Thyroid gland (tissue), 4 donors: ENCODE data around the gene TINAGL1. TPM values are rescaled to one million over a fixed set of nuclear protein-coding genes. Genes with fewer than 3 reads are reported as not detected.
A peak's percentile ranks its signal among the peaks of the same experiment; 100 is the strongest.

Experiments
- DNase-seq, 2 donors: peaks; one replicate each; pipeline ENCODE4 v3.0.0-alpha.2; 2019
- H3K27ac ChIP-seq, 3 donors: fragments of 200-600 bp; sonication (generic); 1 replicate in 2 of 3; 2 replicates in 1 of 3; pipeline ENCODE4 v1.5.1; 2016 to 2019; ENCODE audit warnings: mild to moderate bottlenecking in 1 of 3, moderate library complexity in 1 of 3
- H3K27me3 ChIP-seq: fragments of 200-600 bp; sonication (generic); one replicate; pipeline ENCODE4 v1.5.1; 2019
- H3K36me3 ChIP-seq, 2 donors: fragments of 200-600 bp; sonication (generic); one replicate each; pipeline ENCODE4 v1.5.1; 2016 to 2019
- H3K4me1 ChIP-seq, 2 donors: fragments of 200-600 bp; sonication (generic); one replicate each; pipeline ENCODE4 v1.5.1; 2017 to 2019
- H3K4me3 ChIP-seq, 3 donors: fragments of 200-600 bp; sonication (generic); replicated peaks in 1 of 3; 1 replicate in 2 of 3; 2 replicates in 1 of 3; pipeline ENCODE4 v1.5.1; 2016; ENCODE audit warnings: mild to moderate bottlenecking in 1 of 3
- H3K9me3 ChIP-seq: fragments of 200-600 bp; sonication (generic); one replicate; pipeline ENCODE4 v1.5.1; 2017
- CTCF ChIP-seq, 6 experiments: fragments of 200-600 bp in 3 of 6; fragments of 450-650 bp in 3 of 6; sonication (generic) in 3 of 6; IDR thresholded peaks; one replicate each; pipeline ENCODE4 v1.5.1; 2016 to 2019; ENCODE audit warnings: antibody characterized with exemption in 6 of 6, mild to moderate bottlenecking in 2 of 6, inconsistent platforms in 1 of 6, moderate library complexity in 1 of 6
- POLR2A ChIP-seq, 2 donors: fragments of 450-650 bp; IDR thresholded peaks; one replicate each; pipeline ENCODE4 v1.6.1; 2017; ENCODE audit warnings: antibody characterized with exemption in 2 of 2, mild to moderate bottlenecking in 2 of 2, moderate library complexity in 1 of 2
- WGBS, 2 donors: methylation state at CpG; one replicate each; pipeline ENCODE4 v1.1.5; 2017; 5-methylcytosine and 5-hydroxymethylcytosine counted together
- intact Hi-C: fragments of 100-400 bp; cut with DNase I; formaldehyde crosslinking; loops from one replicate; pipeline ENCODE4 v1.15.1; 2023
- total RNA-seq, 4 donors: library from RNA; depleted of rRNA; stranded (reverse); fragments of >200 nt; gene quantifications; one replicate each; pipeline ENCODE4 v1.2.3, GENCODE V29; 2016

TINAGL1 gene
- total RNA-seq: 100 to 1,000 TPM; 157 to 391 (median 227) TPM

DNA sequence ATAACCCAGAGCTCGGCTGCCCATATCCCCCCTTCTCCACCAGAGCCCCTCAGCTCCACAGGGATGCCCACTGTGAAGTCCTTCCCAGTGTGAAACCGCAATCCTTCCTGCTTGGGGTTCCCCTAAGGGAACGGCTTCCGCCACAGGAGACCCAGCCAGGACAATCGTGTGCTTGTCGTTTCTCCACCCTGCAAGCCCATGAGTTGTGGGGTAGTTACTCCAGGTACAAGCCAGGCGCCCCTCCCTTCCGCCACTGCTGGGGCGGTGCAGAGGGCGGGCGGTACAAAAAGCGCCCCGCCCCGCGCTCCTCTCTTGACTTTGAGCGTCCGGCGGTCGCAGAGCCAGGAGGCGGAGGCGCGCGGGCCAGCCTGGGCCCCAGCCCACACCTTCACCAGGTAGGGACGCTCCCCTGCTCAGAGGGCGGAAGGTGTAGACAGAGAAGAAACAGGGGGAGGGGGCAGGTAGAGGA lies at the start of gene TINAGL1:
TINAGL1 (plus strand) TSS at position 315 of the 469 bp plus-strand sequence. CDS start 634 bp downstream, outside the sequence.
- H3K4me1 ChIP-seq: peaks cover 65 to 77% of the 10 kb centered on the region in 2 donors
- 2 to 4% methylated on average over 18 to 25 of the region's 25 CpGs for WGBS, 2 donors

DNA sequence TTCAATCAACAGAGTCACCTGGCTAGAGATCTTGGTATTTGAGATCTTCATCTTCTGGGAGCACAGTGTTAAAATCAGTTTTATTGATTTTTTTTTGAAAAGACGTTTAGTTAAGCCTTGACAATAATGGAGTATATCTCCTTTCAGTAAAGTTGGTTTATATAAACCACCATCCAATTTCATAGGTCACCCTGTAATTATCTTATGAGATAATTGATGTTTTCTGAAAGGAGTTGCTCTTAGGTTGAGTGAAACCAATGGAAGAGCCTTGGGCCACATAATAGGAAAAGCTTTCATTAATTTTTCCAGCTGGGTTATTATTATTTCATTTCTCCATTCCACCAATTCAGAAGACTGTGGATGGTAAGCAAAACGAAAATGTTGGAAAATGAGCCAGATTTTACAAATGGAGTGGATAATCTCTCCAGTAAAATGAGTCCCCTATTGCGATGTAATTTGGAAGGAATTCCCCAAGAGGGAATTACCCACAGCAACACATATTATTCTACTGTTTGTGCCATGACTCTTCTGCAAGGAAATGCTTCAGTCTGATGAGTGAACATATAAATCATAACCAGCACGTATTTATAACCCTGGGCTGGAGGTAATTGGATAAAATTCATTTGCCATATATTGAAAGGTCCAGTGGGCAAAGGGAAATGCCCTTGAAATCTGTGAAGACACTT lies 46.2 kb upstream of the TINAGL1 start:
- intact Hi-C loops: no loop called here
- WGBS, 2 donors: 52 to 66% methylated on average over 4 of the region's 4 CpGs
- Histone ChIP-seq H3K27me3 (no peaks in the 10 kb centered on the region), H3K27ac (no peak overlapping the region), H3K4me1 (no peaks in the 10 kb centered on the region), H3K4me3 (no peak overlapping the region), H3K9me3 (no peaks in the 10 kb centered on the region), H3K36me3 (no peaks in the 10 kb centered on the region)
- TF ChIP-seq CTCF (IDR thresholded peaks at IDR 0.05): no peak
- TF ChIP-seq POLR2A (IDR thresholded peaks at IDR 0.05): no peak
- no peak for DNase-seq

More for the DNA sequence above, at the start of gene TINAGL1:
- H3K9me3 ChIP-seq: no peaks in the 10 kb centered on the region
- peak within 1 kb of the TSS; percentile 14 to 57 (median 30) for H3K4me3 ChIP-seq
- peak within 1 kb of the TSS; percentile 91 to 96 (median 93) for H3K27ac ChIP-seq
- TF ChIP-seq POLR2A (IDR thresholded peaks at IDR 0.05) (peak; percentile 85 to 99), CTCF (IDR thresholded peaks at IDR 0.05) (no peak)
- intact Hi-C loops: no loop called here
- H3K36me3 ChIP-seq: no peaks in the 10 kb centered on the region
- DNase-seq: peak; percentile 90 to 91
- H3K27me3 ChIP-seq: no peaks in the 10 kb centered on the region

- TF ChIP-seq POLR2A (IDR thresholded peaks at IDR 0.05) (no peak), CTCF (IDR thresholded peaks at IDR 0.05) (no peak)
- WGBS, 2 donors: 59 to 77% methylated on average over 10 of the region's 10 CpGs
Measured at GRCh38 chr1:31531177-31531999, 44.9 kb upstream of the TINAGL1 start.

GRCh38 chr1:31532173-31532572 lies 44.1 kb upstream of the TINAGL1 start:
- Histone ChIP-seq H3K4me1 (no peaks in the 10 kb centered on the region), H3K9me3 (no peaks in the 10 kb centered on the region), H3K27me3 (no peaks in the 10 kb centered on the region), H3K27ac (no peak overlapping the region), H3K36me3 (no peaks in the 10 kb centered on the region), H3K4me3 (no peak overlapping the region)
- no peak for DNase-seq
- intact Hi-C loops: no loop called here
- 44 to 48% methylated on average over 1 of the region's 1 CpG for WGBS, 2 donors
- TF ChIP-seq POLR2A (IDR thresholded peaks at IDR 0.05) (no peak), CTCF (IDR thresholded peaks at IDR 0.05) (no peak)

More at GRCh38 chr1:31531177-31531999, 44.9 kb upstream of the TINAGL1 start:
- Histone ChIP-seq H3K4me1 (no peaks in the 10 kb centered on the region), H3K36me3 (no peaks in the 10 kb centered on the region), H3K27me3 (no peaks in the 10 kb centered on the region), H3K27ac (no peak overlapping the region), H3K9me3 (no peaks in the 10 kb centered on the region), H3K4me3 (no peak overlapping the region)
- DNase-seq: no peak
- intact Hi-C loops: no loop called here
